ENCODE results near the gene SFT2D2.

Gene SFT2D2

GRCh38 chr1:168295411-168296114 is 69.8 kb downstream of the SFT2D2 start:
- no peak for DNase-seq (ENCODE audit: low read depth)
- no peak overlapping the region for H3K4me3 ChIP-seq (ENCODE audit: low read depth, low read length)
- TF ChIP-seq, protein P1, sequence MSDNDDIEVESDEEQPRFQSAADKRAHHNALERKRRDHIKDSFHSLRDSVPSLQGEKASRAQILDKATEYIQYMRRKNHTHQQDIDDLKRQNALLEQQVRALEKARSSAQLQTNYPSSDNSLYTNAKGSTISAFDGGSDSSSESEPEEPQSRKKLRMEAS (IDR thresholded peaks at IDR 0.05; ENCODE audit: low read depth, low read length): no peak
- TF ChIP-seq, protein P2, sequence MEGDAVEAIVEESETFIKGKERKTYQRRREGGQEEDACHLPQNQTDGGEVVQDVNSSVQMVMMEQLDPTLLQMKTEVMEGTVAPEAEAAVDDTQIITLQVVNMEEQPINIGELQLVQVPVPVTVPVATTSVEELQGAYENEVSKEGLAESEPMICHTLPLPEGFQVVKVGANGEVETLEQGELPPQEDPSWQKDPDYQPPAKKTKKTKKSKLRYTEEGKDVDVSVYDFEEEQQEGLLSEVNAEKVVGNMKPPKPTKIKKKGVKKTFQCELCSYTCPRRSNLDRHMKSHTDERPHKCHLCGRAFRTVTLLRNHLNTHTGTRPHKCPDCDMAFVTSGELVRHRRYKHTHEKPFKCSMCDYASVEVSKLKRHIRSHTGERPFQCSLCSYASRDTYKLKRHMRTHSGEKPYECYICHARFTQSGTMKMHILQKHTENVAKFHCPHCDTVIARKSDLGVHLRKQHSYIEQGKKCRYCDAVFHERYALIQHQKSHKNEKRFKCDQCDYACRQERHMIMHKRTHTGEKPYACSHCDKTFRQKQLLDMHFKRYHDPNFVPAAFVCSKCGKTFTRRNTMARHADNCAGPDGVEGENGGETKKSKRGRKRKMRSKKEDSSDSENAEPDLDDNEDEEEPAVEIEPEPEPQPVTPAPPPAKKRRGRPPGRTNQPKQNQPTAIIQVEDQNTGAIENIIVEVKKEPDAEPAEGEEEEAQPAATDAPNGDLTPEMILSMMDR (IDR thresholded peaks at IDR 0.05; ENCODE audit: low read depth, low read length): no peak
- TF ChIP-seq MYC (IDR thresholded peaks at IDR 0.05; ENCODE audit: low read depth, low read length) (no peak), POLR2A (IDR thresholded peaks at IDR 0.05; ENCODE audit: extremely low read depth, insufficient read length) (no peak)

DNA sequence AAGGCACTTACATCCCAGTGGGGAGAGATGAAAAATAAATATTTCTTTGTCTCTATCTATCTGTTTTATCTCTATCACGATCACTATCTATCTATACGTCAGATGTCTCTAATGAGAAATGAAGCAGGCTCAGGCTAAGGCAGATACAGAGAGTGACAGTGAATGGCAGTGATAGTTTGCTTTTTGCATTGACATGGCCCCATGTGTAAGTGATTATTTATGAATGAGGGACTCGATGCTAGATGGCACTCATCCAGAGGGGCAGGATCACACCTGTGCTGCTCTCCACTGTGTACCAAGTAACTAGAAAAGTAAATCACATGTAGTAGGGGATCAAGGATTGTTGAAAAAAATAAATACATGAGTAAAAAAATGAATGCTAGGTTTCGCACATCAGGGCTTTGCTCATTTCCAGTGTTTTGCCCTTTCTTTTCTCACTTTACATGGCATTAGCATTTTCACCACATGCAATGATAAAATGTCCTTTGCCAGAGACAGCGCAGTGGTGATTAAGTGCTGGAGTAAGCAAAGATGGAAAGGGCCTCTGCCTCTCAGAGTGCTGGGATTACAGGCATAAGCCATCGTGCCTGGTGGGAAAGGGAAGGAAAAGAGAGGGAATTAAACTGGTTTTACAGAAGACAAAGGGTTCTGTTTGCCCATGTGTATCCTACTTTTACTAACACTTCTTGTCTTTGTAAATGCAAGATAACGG is 71.4 kb downstream of the SFT2D2 start:
- H3K4me3 ChIP-seq (ENCODE audit: low read depth, low read length): no peak overlapping the region
- no peak for DNase-seq (ENCODE audit: low read depth)
- TF ChIP-seq, protein P1 (IDR thresholded peaks at IDR 0.05; ENCODE audit: low read depth, low read length): no peak
- TF ChIP-seq POLR2A (IDR thresholded peaks at IDR 0.05; ENCODE audit: extremely low read depth, insufficient read length) (no peak), MYC (IDR thresholded peaks at IDR 0.05; ENCODE audit: low read depth, low read length) (no peak)
- TF ChIP-seq, protein P2 (IDR thresholded peaks at IDR 0.05; ENCODE audit: low read depth, low read length): no peak

DNA sequence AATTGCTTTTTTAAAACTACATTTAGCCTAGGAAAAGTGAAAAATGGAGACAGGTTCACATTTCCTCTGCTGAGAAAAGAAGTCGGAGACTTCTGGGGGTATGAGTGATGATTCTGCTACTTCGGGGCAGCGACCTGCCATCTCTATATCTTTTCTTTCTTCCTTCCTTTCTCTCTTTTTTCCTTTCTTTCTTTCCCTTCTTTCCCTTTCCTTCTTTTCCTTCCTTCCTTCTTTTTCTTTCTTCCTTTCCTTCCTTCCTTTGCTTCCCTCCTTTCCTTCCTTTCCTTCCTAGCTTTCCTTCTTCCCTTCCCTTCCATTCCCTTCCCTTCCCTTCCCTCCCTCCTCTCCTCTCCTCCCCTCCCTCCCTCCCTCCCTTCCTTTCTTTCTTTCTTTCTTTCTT is 72.6 kb downstream of the SFT2D2 start:
- TF ChIP-seq, protein P1 (IDR thresholded peaks at IDR 0.05; ENCODE audit: low read depth, low read length): no peak
- TF ChIP-seq POLR2A (IDR thresholded peaks at IDR 0.05; ENCODE audit: extremely low read depth, insufficient read length) (no peak), MYC (IDR thresholded peaks at IDR 0.05; ENCODE audit: low read depth, low read length) (no peak)
- TF ChIP-seq, protein P2 (IDR thresholded peaks at IDR 0.05; ENCODE audit: low read depth, low read length): no peak
- H3K4me3 ChIP-seq (ENCODE audit: low read depth, low read length): no peak overlapping the region
- DNase-seq (ENCODE audit: low read depth): no peak

DNA sequence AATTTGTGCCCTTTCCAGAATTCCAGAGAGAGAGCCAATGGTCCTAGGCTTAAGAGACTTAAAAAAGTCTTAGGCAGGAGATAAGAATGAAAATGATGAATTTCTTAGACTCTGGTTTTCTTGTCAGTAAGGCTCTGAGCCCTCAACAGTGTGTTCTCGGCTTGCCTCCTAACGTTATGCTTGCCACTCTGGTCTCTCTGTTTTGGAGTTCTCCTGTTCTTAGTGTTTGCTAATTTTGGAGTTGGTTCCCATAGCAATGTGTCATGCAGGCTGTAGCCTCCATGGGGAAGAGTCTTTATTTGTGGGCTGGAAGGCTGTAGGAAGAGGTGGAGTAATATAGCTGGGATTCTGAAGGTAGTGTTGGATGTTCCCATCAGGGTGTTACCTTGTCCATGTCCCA is 74.8 kb downstream of the SFT2D2 start:
- no peak overlapping the region for H3K4me3 ChIP-seq (ENCODE audit: low read depth, low read length)
- no peak for DNase-seq (ENCODE audit: low read depth)
- no peak for TF ChIP-seq POLR2A (IDR thresholded peaks at IDR 0.05; ENCODE audit: extremely low read depth, insufficient read length)
- TF ChIP-seq, protein P1 (IDR thresholded peaks at IDR 0.05; ENCODE audit: low read depth, low read length): no peak
- TF ChIP-seq, protein P2 (IDR thresholded peaks at IDR 0.05; ENCODE audit: low read depth, low read length): no peak

DNA sequence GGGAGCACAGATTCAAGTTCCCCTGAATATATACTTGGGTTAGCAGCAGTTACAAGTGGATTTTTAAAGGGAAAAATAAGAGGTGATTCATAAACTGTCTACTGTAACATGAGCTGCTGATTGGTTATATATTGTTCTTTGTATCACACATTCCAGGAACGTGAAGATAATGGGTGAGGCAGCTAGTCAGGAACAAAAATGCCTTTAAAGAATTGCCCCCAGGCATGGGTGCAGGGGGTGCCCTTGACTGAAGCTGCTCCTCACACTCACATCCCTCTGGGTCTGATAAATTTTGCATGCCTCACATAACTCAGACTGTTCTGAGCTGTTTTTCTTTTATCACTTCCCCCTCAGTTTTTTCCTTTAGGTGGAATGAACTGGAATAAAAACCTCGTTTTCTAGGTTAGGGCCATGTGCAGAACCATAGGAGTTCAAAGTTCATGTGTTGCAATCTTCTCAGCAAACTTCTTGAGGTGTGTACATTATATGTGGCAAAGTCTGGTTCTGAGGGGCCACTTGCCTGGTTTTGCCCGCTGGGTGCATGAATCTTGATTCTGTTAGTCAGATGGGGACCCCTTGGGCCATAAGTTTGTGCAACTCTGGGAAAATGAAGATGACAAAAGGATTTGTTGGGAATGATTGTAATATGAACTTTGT is 76.0 kb downstream of the SFT2D2 start:
- no peak for DNase-seq (ENCODE audit: low read depth)
- H3K4me3 ChIP-seq (ENCODE audit: low read depth, low read length): no peak overlapping the region

More for the DNA sequence above, 76.0 kb downstream of the SFT2D2 start:
- TF ChIP-seq POLR2A (IDR thresholded peaks at IDR 0.05; ENCODE audit: extremely low read depth, insufficient read length): no peak
- TF ChIP-seq, protein P2 (IDR thresholded peaks at IDR 0.05; ENCODE audit: low read depth, low read length): no peak
- no peak for TF ChIP-seq MYC (IDR thresholded peaks at IDR 0.05; ENCODE audit: low read depth, low read length)
- TF ChIP-seq, protein P1 (IDR thresholded peaks at IDR 0.05; ENCODE audit: low read depth, low read length): no peak

Measured in NB4 (cell line).